Upper lobe of left lung (tissue), 6 donors: ENCODE results near the gene PRR5. TPM values are rescaled to one million over a fixed set of nuclear protein-coding genes. Genes with fewer than 3 reads are reported as not detected.
A peak's percentile ranks its signal among the peaks of the same experiment; 100 is the strongest.

Source experiments
- ATAC-seq, 2 donors: fragments of 200-7000 bp; cut with Tn5 transposase; one replicate each; pipeline ENCODE4 v1.9.1; 2022; ENCODE audit warnings: mild to moderate bottlenecking in 2 of 2, moderate library complexity in 2 of 2; ENCODE audit not compliant: low FRiP score in 2 of 2
- DNase-seq, 2 donors: peaks; one replicate each; pipeline ENCODE4 v3.0.0-alpha.2; 2019 to 2020
- H3K27ac ChIP-seq, 4 donors: fragments of 200-600 bp; sonication (generic); one replicate each; pipeline ENCODE4 v1.5.1; 2016 to 2019
- H3K27me3 ChIP-seq, 4 donors: fragments of 200-600 bp; sonication (generic); one replicate each; pipeline ENCODE4 v1.5.1; 2017 to 2019
- H3K36me3 ChIP-seq, 4 donors: fragments of 200-600 bp; sonication (generic); one replicate each; pipeline ENCODE4 v1.5.1; 2016 to 2019
- H3K4me1 ChIP-seq, 4 donors: fragments of 200-600 bp; sonication (generic); one replicate each; pipeline ENCODE4 v1.5.1; 2018 to 2019
- H3K4me3 ChIP-seq, 4 donors: fragments of 200-600 bp; sonication (generic); one replicate each; pipeline ENCODE4 v1.5.1; 2017 to 2019; ENCODE audit warnings: mild to moderate bottlenecking in 2 of 4, moderate library complexity in 1 of 4
- H3K9me3 ChIP-seq, 4 donors: fragments of 200-600 bp; sonication (generic); one replicate each; pipeline ENCODE4 v1.5.1; 2018 to 2019
- EP300 ChIP-seq, 4 donors: sonication (generic); formaldehyde crosslinking; IDR thresholded peaks; one replicate each; pipeline ENCODE4 v1.5.1; 2017; ENCODE audit warnings: antibody characterized with exemption in 4 of 4, control low read depth in 2 of 4
- POLR2A ChIP-seq, 4 donors: fragments of 450-650 bp; IDR thresholded peaks; one replicate each; pipeline ENCODE4 v1.5.1; 2016 to 2017; ENCODE audit warnings: antibody characterized with exemption in 4 of 4, mild to moderate bottlenecking in 2 of 4
- POLR2AphosphoS5 ChIP-seq, 2 donors: sonication (generic); formaldehyde crosslinking; IDR thresholded peaks; one replicate each; pipeline ENCODE4 v1.5.1; 2017; ENCODE audit warnings: antibody characterized with exemption in 2 of 2
- WGBS, 2 donors: methylation state at CpG; one replicate each; pipeline ENCODE4 v1.1.5; 2017 to 2018; 5-methylcytosine and 5-hydroxymethylcytosine counted together
- total RNA-seq, 6 donors: library from RNA; depleted of rRNA in 4 of 6; stranded (reverse); fragments of >200 nt in 4 of 6; gene quantifications; one replicate each; pipeline versions ENCODE4 v1.1.0 to v1.2.1, GENCODE V29; 2016 to 2021
- TF ChIP-seq, protein P1 (sequence below), 6 experiments: fragments of 450-650 bp in 4 of 6; fragments of 200-600 bp in 2 of 6; sonication (generic) in 2 of 6; IDR thresholded peaks; one replicate each; pipeline ENCODE4 v1.5.1; 2016 to 2019; ENCODE audit warnings: antibody characterized with exemption in 6 of 6
- donor health status: DM: no; HTN: no; CAD: no; lungs with moderate emphysema.
- donor health status: DM: no; HTN: yes; CAD: no; lungs with severe emphysema.

The PRR5 gene
- total RNA-seq, 6 donors from 2014 or later: 13.1 to 68.1 (median 15.8) TPM

DNA sequence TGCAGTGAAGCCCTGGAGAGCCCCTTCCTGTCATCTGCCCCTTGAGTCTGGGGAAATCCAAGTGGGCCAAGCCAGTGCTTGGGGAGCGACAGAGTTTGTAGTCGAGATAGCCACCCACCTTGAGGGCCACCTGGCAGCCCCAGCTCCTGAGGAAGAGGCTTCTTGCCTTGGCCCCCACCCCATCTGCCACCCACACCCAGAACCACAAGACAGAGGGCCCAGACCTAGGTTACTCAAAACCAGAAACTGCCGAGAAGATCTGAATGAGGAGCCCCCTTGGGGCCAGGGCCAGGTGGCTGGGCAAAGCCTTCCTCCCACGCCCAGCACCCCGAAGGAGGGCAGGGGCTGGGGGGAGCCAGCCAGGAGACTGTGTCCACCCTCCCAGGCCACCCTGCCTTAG is 18.8 kb upstream of the PRR5 start:
- Histone ChIP-seq H3K27me3 (no peaks in the 10 kb centered on the region), H3K27ac (no peak overlapping the region), H3K9me3 (no peaks in the 10 kb centered on the region), H3K36me3 (no peaks in the 10 kb centered on the region), H3K4me1 (peaks cover 7 to 18% (median 14%) of the 10 kb centered on the region in 4 donors), H3K4me3 (no peak overlapping the region)
- TF ChIP-seq POLR2AphosphoS5 (IDR thresholded peaks at IDR 0.05) (no peak), EP300 (IDR thresholded peaks at IDR 0.05) (no peak), POLR2A (IDR thresholded peaks at IDR 0.05) (no peak)
- TF ChIP-seq, protein P1, sequence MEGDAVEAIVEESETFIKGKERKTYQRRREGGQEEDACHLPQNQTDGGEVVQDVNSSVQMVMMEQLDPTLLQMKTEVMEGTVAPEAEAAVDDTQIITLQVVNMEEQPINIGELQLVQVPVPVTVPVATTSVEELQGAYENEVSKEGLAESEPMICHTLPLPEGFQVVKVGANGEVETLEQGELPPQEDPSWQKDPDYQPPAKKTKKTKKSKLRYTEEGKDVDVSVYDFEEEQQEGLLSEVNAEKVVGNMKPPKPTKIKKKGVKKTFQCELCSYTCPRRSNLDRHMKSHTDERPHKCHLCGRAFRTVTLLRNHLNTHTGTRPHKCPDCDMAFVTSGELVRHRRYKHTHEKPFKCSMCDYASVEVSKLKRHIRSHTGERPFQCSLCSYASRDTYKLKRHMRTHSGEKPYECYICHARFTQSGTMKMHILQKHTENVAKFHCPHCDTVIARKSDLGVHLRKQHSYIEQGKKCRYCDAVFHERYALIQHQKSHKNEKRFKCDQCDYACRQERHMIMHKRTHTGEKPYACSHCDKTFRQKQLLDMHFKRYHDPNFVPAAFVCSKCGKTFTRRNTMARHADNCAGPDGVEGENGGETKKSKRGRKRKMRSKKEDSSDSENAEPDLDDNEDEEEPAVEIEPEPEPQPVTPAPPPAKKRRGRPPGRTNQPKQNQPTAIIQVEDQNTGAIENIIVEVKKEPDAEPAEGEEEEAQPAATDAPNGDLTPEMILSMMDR (IDR thresholded peaks at IDR 0.05): no peak
- DNase-seq (no peak), ATAC-seq (no peak)
- WGBS, 2 donors: 80 to 88% methylated on average over 1 to 5 of the region's 5 CpGs

DNA sequence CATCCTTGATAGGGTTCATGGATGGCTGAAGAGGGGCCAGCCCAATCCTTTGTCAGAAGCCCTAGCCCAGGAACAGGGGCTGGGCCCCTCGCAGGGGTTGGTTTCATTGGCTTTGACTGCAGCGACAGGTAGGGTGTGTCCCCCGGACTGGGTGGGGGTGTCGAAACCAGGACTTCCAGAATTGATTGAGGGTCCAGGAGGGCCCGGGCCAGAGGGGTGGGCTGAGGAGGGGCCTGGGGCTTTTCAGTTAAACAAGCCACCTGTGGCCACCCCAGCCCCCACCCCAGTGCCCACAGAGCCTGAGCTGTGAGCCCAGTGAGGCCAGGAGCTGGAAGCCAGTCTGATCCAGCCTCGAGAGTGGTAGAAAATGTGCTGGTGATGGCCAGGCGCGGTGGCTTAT is 18.1 kb upstream of the PRR5 start:
- no peaks in the 10 kb centered on the region for H3K9me3 ChIP-seq
- WGBS, 2 donors: 84% methylated on average over 8 of the region's 8 CpGs; no CpG with 5 or more reads in 1 of the 2 donors
- DNase-seq (no peak), ATAC-seq (no peak)
- no peak overlapping the region for H3K27ac ChIP-seq
- H3K36me3 ChIP-seq: no peaks in the 10 kb centered on the region
- H3K27me3 ChIP-seq: no peaks in the 10 kb centered on the region
- no peak overlapping the region for H3K4me3 ChIP-seq
- peaks cover 7 to 18% (median 14%) of the 10 kb centered on the region in 4 donors for H3K4me1 ChIP-seq
- TF ChIP-seq POLR2A (IDR thresholded peaks at IDR 0.05): no peak
- TF ChIP-seq EP300 (IDR thresholded peaks at IDR 0.05): no peak
- no peak for TF ChIP-seq POLR2AphosphoS5 (IDR thresholded peaks at IDR 0.05)
- TF ChIP-seq, protein P1 (IDR thresholded peaks at IDR 0.05): no peak

DNA sequence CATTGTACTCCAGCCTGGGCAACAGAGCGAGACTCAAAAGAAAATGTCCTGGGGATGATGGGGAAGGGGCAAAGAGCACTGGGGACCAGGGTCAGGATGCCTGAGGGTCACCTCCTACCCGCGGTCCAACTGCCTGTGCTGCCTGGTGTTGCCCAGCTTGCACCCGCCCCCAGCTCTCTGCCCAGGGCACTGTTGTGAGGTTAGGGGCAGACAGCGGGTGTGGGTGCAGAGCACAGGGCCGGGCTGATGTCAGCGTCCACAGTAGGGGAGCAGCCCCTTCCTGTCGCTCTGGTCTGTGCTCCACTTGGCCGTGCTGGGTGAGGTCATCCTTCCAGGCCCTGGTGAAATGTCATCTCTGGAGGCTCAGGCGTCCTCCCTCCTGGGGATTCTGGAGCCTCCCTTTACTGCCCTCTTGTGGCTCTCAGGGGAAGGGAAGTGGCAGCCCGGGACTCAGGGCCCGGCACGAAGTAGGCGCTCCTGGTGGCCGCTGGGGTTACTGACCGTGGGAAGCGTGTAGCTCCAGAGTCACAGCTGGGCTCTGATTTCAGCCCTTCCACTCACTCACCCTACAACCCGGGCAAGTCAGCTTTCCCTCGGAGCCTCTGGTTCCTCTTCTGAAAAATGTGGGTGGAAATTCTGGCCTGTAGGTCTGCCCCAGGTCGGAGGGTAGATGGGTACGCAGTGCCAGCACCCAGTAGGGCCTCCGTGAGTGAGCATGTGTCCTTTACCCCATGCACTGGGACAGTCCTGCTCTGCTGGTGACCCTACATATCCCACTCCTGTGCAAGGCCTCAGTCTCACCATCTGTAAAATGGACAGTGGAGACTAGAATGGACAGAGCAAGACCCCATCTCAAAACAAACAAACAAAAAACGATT is 17.3 kb upstream of the PRR5 start:
- 26 to 53% methylated on average over 11 to 23 of the region's 23 CpGs for WGBS, 2 donors
- no peaks in the 10 kb centered on the region for H3K27me3 ChIP-seq
- H3K4me1 ChIP-seq: peaks cover 7 to 18% (median 14%) of the 10 kb centered on the region in 4 donors
- no peaks in the 10 kb centered on the region for H3K9me3 ChIP-seq
- TF ChIP-seq EP300 (IDR thresholded peaks at IDR 0.05) (no peak), POLR2AphosphoS5 (IDR thresholded peaks at IDR 0.05) (peak in 1 of 2 donors; percentile 30)
- TF ChIP-seq, protein P1 (IDR thresholded peaks at IDR 0.05): peak; percentile 92 to 97 (median 96)
- H3K4me3 ChIP-seq: no peak overlapping the region
- H3K36me3 ChIP-seq: no peaks in the 10 kb centered on the region
- ATAC-seq (peak; percentile 93), DNase-seq (peak in 1 of 2 donors; percentile 87)
- peak overlapping the region in 1 of 4 donors; percentile 57 for H3K27ac ChIP-seq

DNA sequence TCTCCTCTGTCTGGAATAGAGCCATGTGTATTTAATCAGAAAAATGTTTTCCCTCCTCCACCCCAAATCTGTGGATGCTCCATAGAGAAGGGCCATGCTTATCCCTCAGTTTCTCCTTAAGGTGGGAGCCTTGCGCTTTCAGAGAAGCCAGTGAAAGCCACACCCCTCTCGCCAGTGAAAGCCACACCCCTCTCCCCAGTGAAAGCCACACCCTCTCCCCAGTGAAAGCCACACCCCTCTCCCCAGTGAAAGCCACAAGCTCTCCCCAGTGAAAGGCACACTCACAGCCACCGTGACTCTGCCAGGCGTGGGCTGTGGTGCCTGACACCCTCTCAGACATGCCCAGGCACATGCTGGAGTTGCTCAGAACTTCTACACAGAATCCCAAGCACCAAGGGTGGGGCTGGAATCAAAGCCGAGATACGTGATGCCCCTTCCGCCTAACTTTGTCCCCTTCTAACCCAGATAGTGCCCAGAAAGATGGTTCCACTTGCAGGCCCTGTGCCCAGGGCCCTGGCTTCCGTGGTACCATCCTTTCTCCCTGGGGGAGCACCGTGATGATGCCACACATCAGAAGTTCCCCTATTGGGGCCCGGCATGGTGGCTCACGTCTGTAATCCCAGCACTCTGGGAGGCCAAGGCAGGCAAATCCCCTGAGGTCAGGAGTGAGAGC is 16.5 kb upstream of the PRR5 start:
- DNase-seq (peak in 1 of 2 donors; percentile 72), ATAC-seq (peak; percentile 49 to 81)
- TF ChIP-seq POLR2AphosphoS5 (IDR thresholded peaks at IDR 0.05) (no peak), EP300 (IDR thresholded peaks at IDR 0.05) (no peak), POLR2A (IDR thresholded peaks at IDR 0.05) (no peak)
- TF ChIP-seq, protein P1 (IDR thresholded peaks at IDR 0.05): no peak
- no peaks in the 10 kb centered on the region for H3K27me3 ChIP-seq
- 50 to 63% methylated on average over 10 of the region's 11 CpGs for WGBS, 2 donors
- H3K4me3 ChIP-seq: no peak overlapping the region
- H3K36me3 ChIP-seq: no peaks in the 10 kb centered on the region
- peaks cover 7 to 18% (median 14%) of the 10 kb centered on the region in 4 donors for H3K4me1 ChIP-seq
- H3K9me3 ChIP-seq: no peaks in the 10 kb centered on the region
- no peak overlapping the region for H3K27ac ChIP-seq
